CD4-positive, alpha-beta T cell treated with Interleukin-4 for 1 hour (primary cell): ENCODE results near the gene LAMB1.

Experiments
- DNase-seq, 2 donors: peaks; one replicate each; pipeline ENCODE4 v3.0.0-alpha.2; 2020 to 2022

The LAMB1 gene

GRCh38 chr7:108016841-108017775 is 14.1 kb upstream of the LAMB1 start:
- DNase-seq: no peak

GRCh38 chr7:108015740-108016139 is 12.8 kb upstream of the LAMB1 start:
- DNase-seq: no peak

GRCh38 chr7:108014747-108015682 is 12.1 kb upstream of the LAMB1 start:
- DNase-seq: no peak

- no peak for DNase-seq
Observed at GRCh38 chr7:108014215-108014614, 11.3 kb upstream of the LAMB1 start.

- no peak for DNase-seq
Observed at GRCh38 chr7:108012499-108013430, 9.8 kb upstream of the LAMB1 start.

GRCh38 chr7:108010377-108010776 is 7.4 kb upstream of the LAMB1 start:
- DNase-seq: no peak

- no peak for DNase-seq
Observed at GRCh38 chr7:108009873-108010272, 6.9 kb upstream of the LAMB1 start.

- no peak for DNase-seq
Observed at GRCh38 chr7:108008827-108009226, 5.9 kb upstream of the LAMB1 start.

GRCh38 chr7:108008240-108008639 is 5.3 kb upstream of the LAMB1 start:
- no peak for DNase-seq

GRCh38 chr7:108007762-108008161 is 4.8 kb upstream of the LAMB1 start:
- no peak for DNase-seq

- DNase-seq: no peak
Observed at GRCh38 chr7:108007261-108007660, 4.3 kb upstream of the LAMB1 start.

GRCh38 chr7:108004220-108005142 is 1.5 kb upstream of the LAMB1 start:
- no peak for DNase-seq

GRCh38 chr7:108003599-108003935 is 606 bp upstream of the LAMB1 start:
- no peak for DNase-seq

- DNase-seq: no peak
Observed at GRCh38 chr7:108001764-108002725, 916 bp downstream of the LAMB1 start.

- no peak for DNase-seq
Observed at GRCh38 chr7:108000875-108001763, 1.8 kb downstream of the LAMB1 start.

- DNase-seq: no peak
Observed at GRCh38 chr7:107999779-108000560, 3.0 kb downstream of the LAMB1 start.

GRCh38 chr7:107998660-107999480 is 4.1 kb downstream of the LAMB1 start:
- DNase-seq: no peak
